ENCODE data around the gene CNOT6L.

Gene CNOT6L

DNA sequence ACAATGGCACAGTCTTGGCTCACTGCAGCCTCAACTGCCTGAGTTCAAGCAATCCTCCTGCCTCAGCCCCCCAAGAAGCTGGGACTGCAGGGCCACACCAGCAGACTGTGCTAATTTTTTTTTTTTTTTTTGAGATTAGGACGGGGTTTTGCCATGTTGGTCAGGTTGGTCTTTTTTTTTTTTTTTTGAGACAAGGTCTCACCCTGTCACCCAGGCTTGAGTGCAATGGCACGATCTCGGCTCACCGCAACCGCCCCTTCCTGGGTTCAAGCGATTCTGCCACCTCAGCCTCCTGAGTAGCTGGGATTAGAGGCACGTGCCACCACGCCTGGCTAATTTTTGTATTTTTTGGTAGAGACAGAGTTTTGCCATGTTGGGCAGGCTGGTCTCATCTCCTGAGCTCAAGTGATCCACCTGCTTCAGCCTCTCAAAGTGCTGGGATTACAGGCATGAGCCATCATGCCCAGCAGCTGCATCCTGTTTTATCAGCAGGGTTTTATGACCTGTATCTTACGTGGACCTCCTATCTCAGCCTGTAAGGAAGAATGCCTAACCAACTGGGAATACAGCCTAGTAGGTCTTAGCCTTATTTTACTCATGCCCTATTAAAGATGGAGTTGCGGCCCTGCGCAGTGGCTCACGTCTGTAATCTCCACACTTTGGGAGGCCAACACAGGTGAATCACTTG, 30.3 kb upstream of the CNOT6L start:
- Histone ChIP-seq H2AFZ (ENCODE audit: low read length) (no peak overlapping the region), H3K36me3 (ENCODE audit: insufficient read depth, low read length) (no peaks in the 10 kb centered on the region), H3F3A (ENCODE audit: low read depth) (no peaks in the 10 kb centered on the region; the same call in 1 of the 2 replicates), H3K4me2 (ENCODE audit: low read depth, low read length, poor library complexity, severe bottlenecking) (no peak overlapping the region), H3K4me3 (ENCODE audit: low read length, poor library complexity, severe bottlenecking) (no peak overlapping the region), H3K9me2 (replicated peaks; ENCODE audit: low read depth, low read length) (no peaks in the 10 kb centered on the region), H4K20me1 (ENCODE audit: insufficient read depth, low read length, poor library complexity, severe bottlenecking) (no peaks in the 10 kb centered on the region), H3K79me2 (ENCODE audit: insufficient read depth, low read length) (no peaks in the 10 kb centered on the region), H3K27me3 (ENCODE audit: insufficient read depth, low read length, poor library complexity, severe bottlenecking) (no peaks in the 10 kb centered on the region), H3K4me1 (ENCODE audit: insufficient read depth, low read length, poor library complexity, severe bottlenecking) (peaks cover 24% of the 10 kb centered on the region), H3K9me3 (ENCODE audit: insufficient read depth, low read depth, low read length) (no peaks in the 10 kb centered on the region), H3K9ac (ENCODE audit: low read depth, low read length, poor library complexity, severe bottlenecking) (no peak overlapping the region)
- no peak for TF ChIP-seq EZH2phosphoT487 (IDR thresholded peaks at IDR 0.05; ENCODE audit: borderline replicate concordance)
- TF ChIP-seq, protein P1, sequence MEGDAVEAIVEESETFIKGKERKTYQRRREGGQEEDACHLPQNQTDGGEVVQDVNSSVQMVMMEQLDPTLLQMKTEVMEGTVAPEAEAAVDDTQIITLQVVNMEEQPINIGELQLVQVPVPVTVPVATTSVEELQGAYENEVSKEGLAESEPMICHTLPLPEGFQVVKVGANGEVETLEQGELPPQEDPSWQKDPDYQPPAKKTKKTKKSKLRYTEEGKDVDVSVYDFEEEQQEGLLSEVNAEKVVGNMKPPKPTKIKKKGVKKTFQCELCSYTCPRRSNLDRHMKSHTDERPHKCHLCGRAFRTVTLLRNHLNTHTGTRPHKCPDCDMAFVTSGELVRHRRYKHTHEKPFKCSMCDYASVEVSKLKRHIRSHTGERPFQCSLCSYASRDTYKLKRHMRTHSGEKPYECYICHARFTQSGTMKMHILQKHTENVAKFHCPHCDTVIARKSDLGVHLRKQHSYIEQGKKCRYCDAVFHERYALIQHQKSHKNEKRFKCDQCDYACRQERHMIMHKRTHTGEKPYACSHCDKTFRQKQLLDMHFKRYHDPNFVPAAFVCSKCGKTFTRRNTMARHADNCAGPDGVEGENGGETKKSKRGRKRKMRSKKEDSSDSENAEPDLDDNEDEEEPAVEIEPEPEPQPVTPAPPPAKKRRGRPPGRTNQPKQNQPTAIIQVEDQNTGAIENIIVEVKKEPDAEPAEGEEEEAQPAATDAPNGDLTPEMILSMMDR (conservative IDR thresholded peaks at IDR 0.05; ENCODE audit: low read length) = no peak

- H3K4me3 ChIP-seq (ENCODE audit: low read length, poor library complexity, severe bottlenecking) = no peak overlapping the region
- no peaks in the 10 kb centered on the region; the same call in 1 of the 2 replicates for H3F3A ChIP-seq (ENCODE audit: low read depth)
- H3K79me2 ChIP-seq (ENCODE audit: insufficient read depth, low read length) = no peaks in the 10 kb centered on the region
- TF ChIP-seq, protein P1 (conservative IDR thresholded peaks at IDR 0.05; ENCODE audit: low read length) = no peak
- no peak for TF ChIP-seq EZH2phosphoT487 (IDR thresholded peaks at IDR 0.05; ENCODE audit: borderline replicate concordance)
- H3K9me3 ChIP-seq (ENCODE audit: insufficient read depth, low read depth, low read length) = no peaks in the 10 kb centered on the region
- H3K4me1 ChIP-seq (ENCODE audit: insufficient read depth, low read length, poor library complexity, severe bottlenecking) = peaks cover 15% of the 10 kb centered on the region
- H3K4me2 ChIP-seq (ENCODE audit: low read depth, low read length, poor library complexity, severe bottlenecking) = no peak overlapping the region
- H3K9ac ChIP-seq (ENCODE audit: low read depth, low read length, poor library complexity, severe bottlenecking) = no peak overlapping the region
- H3K36me3 ChIP-seq (ENCODE audit: insufficient read depth, low read length) = no peaks in the 10 kb centered on the region
- H2AFZ ChIP-seq (ENCODE audit: low read length) = no peak overlapping the region
- no peaks in the 10 kb centered on the region for H3K27me3 ChIP-seq (ENCODE audit: insufficient read depth, low read length, poor library complexity, severe bottlenecking)
- H3K9me2 ChIP-seq (replicated peaks; ENCODE audit: low read depth, low read length) = no peaks in the 10 kb centered on the region
- H4K20me1 ChIP-seq (ENCODE audit: insufficient read depth, low read length, poor library complexity, severe bottlenecking) = no peaks in the 10 kb centered on the region
Measured at GRCh38 chr4:77848508-77848907, 29.3 kb upstream of the CNOT6L start.

- Histone ChIP-seq H3K36me3 (ENCODE audit: insufficient read depth, low read length) (no peaks in the 10 kb centered on the region), H3F3A (ENCODE audit: low read depth) (no peaks in the 10 kb centered on the region), H3K9ac (ENCODE audit: low read depth, low read length, poor library complexity, severe bottlenecking) (no peak overlapping the region), H3K4me2 (ENCODE audit: low read depth, low read length, poor library complexity, severe bottlenecking) (no peak overlapping the region), H3K27me3 (ENCODE audit: insufficient read depth, low read length, poor library complexity, severe bottlenecking) (no peaks in the 10 kb centered on the region), H3K4me3 (ENCODE audit: low read length, poor library complexity, severe bottlenecking) (no peak overlapping the region), H2AFZ (ENCODE audit: low read length) (no peak overlapping the region), H3K9me2 (replicated peaks; ENCODE audit: low read depth, low read length) (no peaks in the 10 kb centered on the region), H3K9me3 (ENCODE audit: insufficient read depth, low read depth, low read length) (no peaks in the 10 kb centered on the region), H3K4me1 (ENCODE audit: insufficient read depth, low read length, poor library complexity, severe bottlenecking) (no peaks in the 10 kb centered on the region), H4K20me1 (ENCODE audit: insufficient read depth, low read length, poor library complexity, severe bottlenecking) (no peaks in the 10 kb centered on the region), H3K79me2 (ENCODE audit: insufficient read depth, low read length) (no peaks in the 10 kb centered on the region)
- TF ChIP-seq, protein P1 (conservative IDR thresholded peaks at IDR 0.05; ENCODE audit: low read length) = no peak
- TF ChIP-seq EZH2phosphoT487 (IDR thresholded peaks at IDR 0.05; ENCODE audit: borderline replicate concordance) = no peak
Measured at GRCh38 chr4:77845929-77846328, 26.8 kb upstream of the CNOT6L start.

Data from Loucy (cell line).